Psoas muscle (tissue), 8 donors: ENCODE data around the gene JAK3. TPM values are rescaled to one million over a fixed set of nuclear protein-coding genes. Genes with fewer than 3 reads are reported as not detected.

Experiments
- ATAC-seq, 4 donors: fragments of 200-7000 bp; cut with Tn5 transposase; one replicate each; pipeline ENCODE4 v1.9.1; 2020; ENCODE audit warnings: moderate library complexity in 3 of 4, mild to moderate bottlenecking in 2 of 4
- DNase-seq, 2 donors: peaks; one replicate each; pipeline ENCODE4 v3.0.0-alpha.2; 2020
- H3K27ac ChIP-seq: fragments of 200-600 bp; one replicate; pipeline ENCODE4 v1.8.0; 2022
- H3K27me3 ChIP-seq, 3 donors: fragments of 200-600 bp in 1 of 3; one replicate each; pipeline versions ENCODE4 v1.6.1 to v1.8.0; 2013 to 2022; ENCODE audit warnings: low read length in 2 of 3, mild to moderate bottlenecking in 2 of 3, moderate library complexity in 1 of 3; ENCODE audit not compliant: insufficient read depth in 3 of 3
- H3K36me3 ChIP-seq, 2 donors: fragments of 200-600 bp in 1 of 2; one replicate each; pipeline versions ENCODE4 v1.6.1 to v1.8.0; 2013 to 2022; ENCODE audit warnings: low read depth in 1 of 2, mild to moderate bottlenecking in 1 of 2, moderate library complexity in 1 of 2; ENCODE audit not compliant: insufficient read depth in 1 of 2
- H3K4me1 ChIP-seq: fragments of 200-600 bp; one replicate; pipeline ENCODE4 v1.8.0; 2022
- H3K4me3 ChIP-seq: fragments of 200-600 bp; one replicate; pipeline ENCODE4 v1.8.0; 2022; ENCODE audit warnings: mild to moderate bottlenecking
- H3K9me3 ChIP-seq: fragments of 200-600 bp; one replicate; pipeline ENCODE4 v1.8.0; 2022
- WGBS, 3 donors: extraction: QIAGEN DNeasy Blood & Tissue Kit; methylation state at CpG; one replicate each; pipeline versions ENCODE4 v1.1.6 to v1.1.7; 2013; 5-methylcytosine and 5-hydroxymethylcytosine counted together
- intact Hi-C, 2 donors: fragments of 100-400 bp; cut with DNase I; formaldehyde crosslinking; loops; one replicate each; pipeline versions ENCODE4 v1.11.0 to v1.14.2; 2022
- polyA plus RNA-seq, 3 donors: library from polyadenylated mRNA; stranded (reverse); fragments of 200-250 nt; gene quantifications; one replicate each; pipeline ENCODE4 v1.2.3, GENCODE V29; 2013
- total RNA-seq, 4 donors: library from RNA; stranded (reverse); fragmentation: NEBNext Ultra II Directional in 2 of 4; extraction: Animal tissue kit (Norgen Biotek cat#: 25700) in 2 of 4; gene quantifications; one replicate each; pipeline versions ENCODE4 v1.2.1 to v1.2.4, GENCODE V29; 2021 to 2023
- TF ChIP-seq, protein P1 (sequence below): fragments of 200-600 bp; IDR thresholded peaks from one replicate; pipeline ENCODE4 v1.8.0; 2022; ENCODE audit warnings: antibody characterized with exemption
- donor health status: healthy with polysubstance abuse.
- donor health status: DM: no; HTN: no; CAD: no; lungs with moderate emphysema.
- donor health status: Bipolar disorder and iron deficiency.
- donor health status: healthy.
- donor health status: DM: yes; HTN: yes; CAD: no.
- donor health status: DM: no; HTN: no; CAD: no.
- donor health status: DM: no; HTN: no; CAD: no.
- donor health status: DM: yes; HTN: yes; CAD: no.

Gene JAK3
- total and polyA plus RNA-seq, 7 donors, result 0.17 to 4.0 (median 0.95) TPM

DNA sequence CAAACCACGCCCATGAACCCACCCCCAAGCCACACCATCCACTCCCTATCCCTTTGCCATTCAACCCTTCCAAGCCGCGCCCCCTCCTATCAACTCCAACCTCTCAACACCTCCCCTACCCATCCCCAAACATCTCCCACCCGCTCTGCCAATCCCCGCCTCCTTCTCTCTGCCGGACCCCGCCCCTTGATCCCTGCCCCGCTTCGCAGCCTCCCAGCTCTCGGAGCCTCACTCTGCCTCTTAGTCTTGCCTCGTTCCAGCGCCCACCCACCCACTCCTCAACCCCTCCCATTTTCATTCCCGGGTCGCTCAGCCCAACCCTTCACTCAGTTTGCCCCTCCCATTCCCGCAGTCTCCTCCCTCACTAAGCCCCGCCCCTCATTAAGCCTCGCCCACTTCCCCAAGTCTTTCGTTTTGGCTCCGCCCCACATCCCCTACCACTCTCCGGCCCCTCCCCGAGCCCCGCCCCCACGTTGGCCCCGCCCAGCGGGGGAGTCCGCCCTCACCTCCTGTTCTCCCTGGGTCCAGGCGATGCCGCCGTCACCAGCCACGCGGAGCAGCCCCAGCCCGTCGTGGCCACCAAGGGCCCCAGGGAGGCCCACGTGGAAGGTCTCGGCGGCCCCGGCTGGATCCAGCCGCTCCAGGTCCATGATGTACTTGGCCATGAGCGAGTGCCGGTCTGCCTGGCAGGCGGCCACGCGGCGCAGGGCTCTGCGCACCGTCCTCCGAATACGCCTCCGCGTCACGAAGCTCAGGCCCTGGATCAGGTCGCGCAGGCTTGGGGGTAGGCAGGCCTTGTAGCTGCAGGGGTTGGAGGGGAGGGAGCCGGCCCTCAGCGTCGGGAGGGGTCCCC lies 5.7 kb downstream of the JAK3 start:
- ATAC-seq, result peak; percentile 51 to 86 (median 76)
- peak; percentile 74 to 76 for DNase-seq
- 7 to 13% (median 12%) methylated on average over 53 to 56 of the region's 56 CpGs for WGBS, 3 donors
- intact Hi-C loops, result no loop called here
- TF ChIP-seq, protein P1, sequence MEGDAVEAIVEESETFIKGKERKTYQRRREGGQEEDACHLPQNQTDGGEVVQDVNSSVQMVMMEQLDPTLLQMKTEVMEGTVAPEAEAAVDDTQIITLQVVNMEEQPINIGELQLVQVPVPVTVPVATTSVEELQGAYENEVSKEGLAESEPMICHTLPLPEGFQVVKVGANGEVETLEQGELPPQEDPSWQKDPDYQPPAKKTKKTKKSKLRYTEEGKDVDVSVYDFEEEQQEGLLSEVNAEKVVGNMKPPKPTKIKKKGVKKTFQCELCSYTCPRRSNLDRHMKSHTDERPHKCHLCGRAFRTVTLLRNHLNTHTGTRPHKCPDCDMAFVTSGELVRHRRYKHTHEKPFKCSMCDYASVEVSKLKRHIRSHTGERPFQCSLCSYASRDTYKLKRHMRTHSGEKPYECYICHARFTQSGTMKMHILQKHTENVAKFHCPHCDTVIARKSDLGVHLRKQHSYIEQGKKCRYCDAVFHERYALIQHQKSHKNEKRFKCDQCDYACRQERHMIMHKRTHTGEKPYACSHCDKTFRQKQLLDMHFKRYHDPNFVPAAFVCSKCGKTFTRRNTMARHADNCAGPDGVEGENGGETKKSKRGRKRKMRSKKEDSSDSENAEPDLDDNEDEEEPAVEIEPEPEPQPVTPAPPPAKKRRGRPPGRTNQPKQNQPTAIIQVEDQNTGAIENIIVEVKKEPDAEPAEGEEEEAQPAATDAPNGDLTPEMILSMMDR, result no peak
- Histone ChIP-seq H3K36me3 (no peaks in the 10 kb centered on the region), H3K27ac (no peak overlapping the region), H3K4me3 (peak overlapping the region; percentile 28), H3K9me3 (no peaks in the 10 kb centered on the region), H3K4me1 (no peaks in the 10 kb centered on the region), H3K27me3 (peaks cover 0 to 77% (median 17%) of the 10 kb centered on the region in 3 donors)

DNA sequence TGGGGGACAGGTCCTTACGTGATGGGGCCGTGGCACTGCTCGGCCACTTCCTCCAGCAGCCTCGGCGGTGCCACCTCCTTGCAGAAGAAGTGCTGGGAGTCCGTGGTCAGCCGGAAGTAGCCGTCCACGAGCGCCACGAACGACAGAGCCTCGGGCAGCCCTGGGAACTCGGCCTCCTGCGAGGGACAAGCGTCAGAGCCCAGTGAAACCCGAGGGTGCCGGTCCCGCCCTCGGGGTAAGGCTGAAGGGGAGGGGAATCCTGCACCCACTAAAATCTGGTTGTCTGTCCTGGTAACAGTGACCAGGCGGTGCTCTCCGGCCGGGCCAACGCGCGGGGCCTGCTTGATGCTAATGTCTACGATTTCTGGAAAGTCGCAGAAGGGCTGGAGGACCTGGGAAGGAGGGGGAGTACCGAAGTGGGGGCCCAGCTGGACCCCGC lies 6.4 kb downstream of the JAK3 start:
- Histone ChIP-seq H3K27ac (no peak overlapping the region), H3K9me3 (no peaks in the 10 kb centered on the region), H3K4me3 (no peak overlapping the region), H3K27me3 (peaks cover 0 to 71% (median 17%) of the 10 kb centered on the region in 3 donors), H3K36me3 (no peaks in the 10 kb centered on the region), H3K4me1 (no peaks in the 10 kb centered on the region)
- WGBS, 3 donors, result 16 to 20% (median 17%) methylated on average over 26 to 30 of the region's 30 CpGs
- ATAC-seq (no peak), DNase-seq (no peak)
- intact Hi-C loops, result no loop called here
- TF ChIP-seq, protein P1, result no peak

DNA sequence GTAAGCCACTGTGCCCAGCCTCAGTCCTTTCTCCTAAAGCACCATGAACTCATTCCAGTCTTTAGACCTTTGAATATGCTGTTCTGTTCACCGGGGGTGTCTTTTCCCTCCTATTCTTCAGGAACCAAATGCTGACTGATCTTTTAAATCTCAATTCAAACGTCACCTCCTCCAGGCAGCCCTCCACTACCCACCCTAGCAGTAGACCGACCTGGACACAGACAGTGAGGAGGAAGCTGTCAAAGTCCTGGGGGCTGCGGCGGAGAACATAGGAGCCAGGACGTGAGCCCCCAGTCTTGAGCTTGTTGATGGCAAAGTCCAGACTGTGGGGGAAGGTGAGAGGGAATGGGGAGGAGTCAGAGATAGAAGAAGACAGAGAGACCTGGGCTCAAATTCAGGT lies 7.8 kb downstream of the JAK3 start:
- TF ChIP-seq, protein P1, result no peak
- Histone ChIP-seq H3K4me3 (no peak overlapping the region), H3K27ac (no peak overlapping the region), H3K4me1 (no peaks in the 10 kb centered on the region), H3K36me3 (no peaks in the 10 kb centered on the region), H3K9me3 (no peaks in the 10 kb centered on the region), H3K27me3 (peaks cover 0 to 65% (median 14%) of the 10 kb centered on the region in 3 donors)
- intact Hi-C loops, result no loop called here
- no peak for DNase-seq
- ATAC-seq, result no peak
- WGBS, 3 donors, result 79 to 83% (median 82%) methylated on average over 6 of the region's 6 CpGs

DNA sequence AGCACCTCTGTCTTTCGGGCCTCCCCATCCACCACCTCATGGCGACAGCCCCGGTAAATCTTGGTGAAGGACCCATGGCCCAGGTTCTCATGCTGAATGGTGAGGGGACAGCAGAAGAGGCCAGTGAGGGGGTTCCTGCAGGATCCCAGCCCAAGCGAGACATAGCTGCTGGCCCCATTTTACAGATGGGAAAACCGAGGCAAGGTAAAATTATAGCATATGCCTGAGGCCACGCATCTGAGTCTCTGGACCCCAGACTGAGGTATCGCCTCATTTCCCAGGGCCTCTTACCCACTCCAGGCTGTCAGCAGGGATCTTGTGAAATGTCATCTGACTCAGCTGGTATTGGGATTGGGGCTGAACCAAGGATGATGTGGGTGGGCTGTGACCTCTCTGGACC lies 9.8 kb downstream of the JAK3 start:
- Histone ChIP-seq H3K36me3 (no peaks in the 10 kb centered on the region), H3K9me3 (no peaks in the 10 kb centered on the region), H3K27me3 (peaks cover 0 to 54% (median 14%) of the 10 kb centered on the region in 3 donors), H3K4me1 (no peaks in the 10 kb centered on the region), H3K4me3 (no peak overlapping the region), H3K27ac (no peak overlapping the region)
- 94 to 96% (median 94%) methylated on average over 7 of the region's 7 CpGs for WGBS, 3 donors
- intact Hi-C loops, result no loop called here
- DNase-seq (no peak), ATAC-seq (no peak)
- TF ChIP-seq, protein P1, result no peak
